Memory B cell (primary cell): ENCODE results near the gene ATG14.

Experiments used
- ATAC-seq: fragments of 150-1000 bp; cut with Tn5 transposase; 2 replicates; pipeline ENCODE4 v1.10.0; 2021; ENCODE audit warnings: low read depth, mild to moderate bottlenecking, moderate library complexity
- DNase-seq, 2 donors: peaks; one replicate each; pipeline ENCODE4 v3.0.0; 2022; ENCODE audit warnings: low spot score in 2 of 2
- H3K27ac Mint-ChIP-seq: one replicate; pipeline ENCODE4 v1.8.0; 2022; ENCODE audit warnings: mild to moderate bottlenecking, moderate library complexity, mixed read lengths
- H3K27me3 Mint-ChIP-seq: one replicate; pipeline ENCODE4 v1.8.0; 2022; ENCODE audit warnings: mixed read lengths
- H3K36me3 Mint-ChIP-seq: one replicate; pipeline ENCODE4 v1.8.0; 2022; ENCODE audit warnings: mild to moderate bottlenecking, mixed read lengths
- H3K4me1 Mint-ChIP-seq: one replicate; pipeline ENCODE4 v1.8.0; 2022; ENCODE audit warnings: mixed read lengths
- H3K4me3 Mint-ChIP-seq: one replicate; pipeline ENCODE4 v1.8.0; 2022; ENCODE audit warnings: mild to moderate bottlenecking, moderate library complexity, mixed read lengths
- H3K9me3 Mint-ChIP-seq: one replicate; pipeline ENCODE4 v1.8.0; 2022; ENCODE audit warnings: mixed read lengths

The ATG14 gene

GRCh38 chr14:55317542-55318306, 93.9 kb downstream of the ATG14 start:
- no peak for ATAC-seq
- peaks cover 8% of the 10 kb centered on the region for H3K9me3 Mint-ChIP-seq
- peaks cover 7% of the 10 kb centered on the region for H3K4me1 Mint-ChIP-seq
- peaks cover 34% of the 10 kb centered on the region for H3K36me3 Mint-ChIP-seq
- H3K27me3 Mint-ChIP-seq, result no peaks in the 10 kb centered on the region
- peak overlapping the region; percentile 26 for H3K27ac Mint-ChIP-seq
- no peak overlapping the region for H3K4me3 Mint-ChIP-seq
- DNase-seq, result no peak

- H3K36me3 Mint-ChIP-seq, result peaks cover 37% of the 10 kb centered on the region
- H3K27me3 Mint-ChIP-seq, result no peaks in the 10 kb centered on the region
- H3K4me3 Mint-ChIP-seq, result no peak overlapping the region
- H3K27ac Mint-ChIP-seq, result no peak overlapping the region
- peaks cover 7% of the 10 kb centered on the region for H3K4me1 Mint-ChIP-seq
- DNase-seq (no peak), ATAC-seq (no peak)
- peaks cover 8% of the 10 kb centered on the region for H3K9me3 Mint-ChIP-seq
Observed at GRCh38 chr14:55316564-55316963, 95.1 kb downstream of the ATG14 start.
